Measurements from ENCODE around the gene ZSCAN22.

Gene ZSCAN22

GRCh38 chr19:58380037-58380661, 53.4 kb downstream of the ZSCAN22 start:
- DNase-seq: no peak

- peak; percentile 99 for DNase-seq
Measured at GRCh38 chr19:58380662-58381459, 54.1 kb downstream of the ZSCAN22 start, which contains the start of gene ZNF837. ZNF837 (minus strand) TSS chr19:58381030; CDS start chr19:58369332, 11,698 bp downstream.

GRCh38 chr19:58381460-58382212, 54.8 kb downstream of the ZSCAN22 start:
- no peak for DNase-seq

- no peak for DNase-seq
Measured at GRCh38 chr19:58382997-58383603, 56.3 kb downstream of the ZSCAN22 start.

DNA sequence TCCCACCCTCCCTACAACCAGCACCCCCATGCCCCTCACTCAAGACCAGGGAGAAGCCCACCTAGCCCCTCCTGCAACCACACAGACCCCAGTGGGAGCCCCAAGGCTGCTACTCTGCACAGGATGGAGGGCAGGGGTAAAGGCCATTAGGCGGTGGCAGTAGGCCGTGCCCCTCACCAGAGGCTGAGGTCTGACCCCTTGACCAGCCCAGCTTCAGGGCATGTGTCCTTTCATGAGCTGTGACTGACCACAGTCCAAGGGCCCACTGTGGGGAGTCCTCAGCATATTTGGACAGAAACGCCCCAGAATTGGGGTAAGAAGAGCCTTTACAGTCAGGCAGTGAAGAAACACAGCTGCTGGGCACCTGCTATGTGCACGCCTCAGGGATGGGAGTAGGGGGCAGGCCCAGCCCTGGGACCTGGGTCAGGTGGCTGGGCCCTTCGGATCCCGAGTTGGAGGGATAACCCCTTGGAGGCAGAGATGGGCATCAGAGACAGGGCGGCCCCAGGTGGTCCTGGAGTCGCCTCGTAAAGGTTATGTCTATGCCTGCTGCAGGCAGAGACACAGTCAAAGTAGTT, 58.6 kb downstream of the ZSCAN22 start:
- no peak for DNase-seq

GRCh38 chr19:58385891-58386575, 59.2 kb downstream of the ZSCAN22 start:
- DNase-seq: no peak

- peak; percentile 98 for DNase-seq
Measured at GRCh38 chr19:58386576-58387337, 60.0 kb downstream of the ZSCAN22 start, which contains the start of gene RPS5. RPS5 (plus strand) TSS chr19:58387269; CDS start chr19:58388138, 869 bp downstream.

- peak; percentile 8 for DNase-seq
Measured at GRCh38 chr19:58387338-58388174, 60.8 kb downstream of the ZSCAN22 start.

DNA sequence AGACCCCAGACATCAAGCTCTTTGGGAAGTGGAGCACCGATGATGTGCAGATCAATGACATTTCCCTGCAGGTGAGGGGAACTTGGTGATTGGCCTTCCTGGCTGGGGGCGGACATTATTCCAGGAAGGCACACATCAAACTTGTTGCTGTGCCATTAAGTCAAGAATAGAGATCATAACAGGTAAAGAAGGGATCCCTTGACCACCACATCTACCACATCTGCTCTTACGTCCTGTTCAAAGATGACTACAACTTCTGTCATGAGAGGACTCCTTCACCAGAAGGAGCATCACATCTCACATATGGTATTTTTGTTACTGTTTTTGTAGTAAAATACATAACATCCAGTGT, 61.4 kb downstream of the ZSCAN22 start:
- DNase-seq: no peak

Measured in NCI-H1694 treated with DMSO at 0.1 percent for 48 hours (cell line).